ENCODE data around the gene MRPL58.

Gene MRPL58

GRCh38 chr17:75068750-75069149, 56.3 kb downstream of the MRPL58 start:
- Histone ChIP-seq H3K9me3 (no peaks in the 10 kb centered on the region), H3K4me3 (no peak overlapping the region), H3K27ac (no peak overlapping the region), H3K36me3 (peaks cover 7 to 22% (median 12%) of the 10 kb centered on the region in 3 donors), H3K27me3 (no peaks in the 10 kb centered on the region), H3K4me1 (no peaks in the 10 kb centered on the region)
- DNase-seq = no peak
- no peak for TF ChIP-seq CTCF (IDR thresholded peaks at IDR 0.05)
- intact Hi-C loops (cut with DNase I; ENCODE audit: low total_unique reads) = no loop called here

- Histone ChIP-seq H3K4me1 (no peaks in the 10 kb centered on the region), H3K9me3 (no peaks in the 10 kb centered on the region), H3K27ac (no peak overlapping the region), H3K27me3 (no peaks in the 10 kb centered on the region), H3K4me3 (no peak overlapping the region), H3K36me3 (peaks cover 5 to 11% (median 6%) of the 10 kb centered on the region in 3 donors)
- intact Hi-C loops (cut with DNase I; ENCODE audit: low total_unique reads) = no loop called here
- TF ChIP-seq CTCF (IDR thresholded peaks at IDR 0.05) = no peak
- no peak for DNase-seq
Measured at GRCh38 chr17:75069783-75070182, 57.3 kb downstream of the MRPL58 start.
